RWPE1 (cell line): ENCODE results near the gene CTIF.

Source experiments
- CTCF ChIA-PET: fragments of 350-600 bp; sonication (Branson Sonifier 250); formaldehyde crosslinking; extraction: SDS; loops from one replicate; lab custom pipeline; 2021; lab: Yijun Ruan, JAX
- POLR2A ChIA-PET: fragments of 400-600 bp; formaldehyde crosslinking; extraction: SDS; loops from one replicate; lab custom pipeline; 2020; ENCODE audit warnings: antibody characterized with exemption; ENCODE audit not compliant: low non-redundant PET; lab: Yijun Ruan, JAX
- DNase-seq: peaks from one replicate; pipeline ENCODE4 v3.0.0; 2012; ENCODE audit warnings: low spot score
- H3K27ac ChIP-seq: fragments of 450-650 bp; 2 replicates; pipeline ENCODE4 v1.5.1; 2017
- TF ChIP-seq, protein P1 (sequence below): fragments of 450-650 bp; conservative IDR thresholded peaks from 2 replicates; pipeline ENCODE4 v1.5.1; 2017; ENCODE audit warnings: low read depth, mild to moderate bottlenecking

Gene CTIF

DNA sequence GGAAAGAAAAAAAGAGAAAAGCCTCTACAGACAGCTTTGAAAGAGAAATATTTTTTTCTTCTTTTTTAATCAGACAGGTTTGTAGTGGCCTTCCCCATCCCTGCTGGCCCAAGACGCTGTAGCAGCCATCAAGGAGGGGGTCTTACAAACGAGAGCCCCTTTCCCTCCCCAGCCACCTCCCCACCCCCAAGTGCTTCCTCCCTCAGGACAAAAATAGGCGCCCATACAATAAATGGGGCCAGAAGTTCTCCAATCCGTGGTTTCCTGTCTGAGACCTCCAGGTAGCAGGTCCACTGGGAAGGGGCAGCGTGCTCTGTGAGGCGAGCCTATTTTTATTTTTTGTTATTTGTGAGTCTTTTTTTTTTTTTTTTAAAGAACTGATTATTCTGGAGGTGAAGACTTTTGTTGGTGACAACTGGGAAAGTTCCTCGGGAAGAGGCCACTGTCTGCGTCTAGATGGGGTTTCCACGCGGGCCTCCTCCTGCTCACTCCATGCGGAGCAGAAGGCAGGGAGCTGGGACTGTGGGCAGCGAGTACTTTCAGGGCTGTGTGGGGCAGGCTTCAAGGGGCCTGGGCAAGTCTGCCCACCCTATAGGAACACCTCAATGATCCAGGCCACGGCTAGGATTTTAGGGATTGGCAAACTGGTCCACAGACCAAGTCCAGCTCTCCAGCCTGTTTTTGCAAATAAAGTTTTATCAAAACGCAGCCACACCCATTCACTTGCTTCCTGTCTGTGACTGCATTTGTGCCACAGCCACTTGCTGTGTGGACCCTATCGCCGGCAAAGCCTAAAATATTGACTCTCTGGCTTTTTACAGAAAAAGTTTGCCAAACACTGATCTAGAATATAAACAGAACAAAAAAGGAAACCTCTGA is 139.6 kb downstream of the CTIF start:
- TF ChIP-seq, protein P1, sequence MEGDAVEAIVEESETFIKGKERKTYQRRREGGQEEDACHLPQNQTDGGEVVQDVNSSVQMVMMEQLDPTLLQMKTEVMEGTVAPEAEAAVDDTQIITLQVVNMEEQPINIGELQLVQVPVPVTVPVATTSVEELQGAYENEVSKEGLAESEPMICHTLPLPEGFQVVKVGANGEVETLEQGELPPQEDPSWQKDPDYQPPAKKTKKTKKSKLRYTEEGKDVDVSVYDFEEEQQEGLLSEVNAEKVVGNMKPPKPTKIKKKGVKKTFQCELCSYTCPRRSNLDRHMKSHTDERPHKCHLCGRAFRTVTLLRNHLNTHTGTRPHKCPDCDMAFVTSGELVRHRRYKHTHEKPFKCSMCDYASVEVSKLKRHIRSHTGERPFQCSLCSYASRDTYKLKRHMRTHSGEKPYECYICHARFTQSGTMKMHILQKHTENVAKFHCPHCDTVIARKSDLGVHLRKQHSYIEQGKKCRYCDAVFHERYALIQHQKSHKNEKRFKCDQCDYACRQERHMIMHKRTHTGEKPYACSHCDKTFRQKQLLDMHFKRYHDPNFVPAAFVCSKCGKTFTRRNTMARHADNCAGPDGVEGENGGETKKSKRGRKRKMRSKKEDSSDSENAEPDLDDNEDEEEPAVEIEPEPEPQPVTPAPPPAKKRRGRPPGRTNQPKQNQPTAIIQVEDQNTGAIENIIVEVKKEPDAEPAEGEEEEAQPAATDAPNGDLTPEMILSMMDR = no peak
- ChIA-PET POLR2A (no interaction called here), CTCF (interaction anchor here (0.6 to 0.8 kb wide), 2 partner anchors 100 to 1939 kb away, joined by 3 to 4 read pairs; no protein-coding TSS in a partner anchor)
- DNase-seq = no peak
- H3K27ac ChIP-seq = no peak overlapping the region

DNA sequence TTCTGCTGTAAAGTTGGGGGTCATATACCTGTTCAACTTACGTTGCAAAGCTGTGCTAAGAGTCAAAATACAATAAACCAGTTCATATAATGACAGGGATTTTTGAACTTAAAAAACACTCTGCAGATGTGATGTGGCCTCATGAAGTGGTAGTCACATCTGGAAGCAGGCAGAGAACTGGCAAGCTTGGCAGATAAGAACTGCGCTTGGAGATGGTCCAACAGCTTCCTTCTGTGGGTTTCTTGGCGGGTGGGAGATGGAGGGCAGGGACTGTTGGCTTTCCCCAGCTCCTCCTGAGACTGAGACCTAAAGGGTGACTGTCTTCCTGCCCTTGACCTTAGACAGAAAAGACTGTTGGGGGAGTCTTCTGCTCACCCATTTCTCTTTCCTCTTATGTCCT is 140.4 kb downstream of the CTIF start:
- POLR2A ChIA-PET = no interaction called here
- TF ChIP-seq, protein P1 = no peak
- H3K27ac ChIP-seq = no peak overlapping the region
- CTCF ChIA-PET = interaction anchor here (0.5 to 0.6 kb wide), 2 partner anchors 100 to 203 kb away, joined by 3 to 8 read pairs; no protein-coding TSS in a partner anchor
- DNase-seq = no peak

DNA sequence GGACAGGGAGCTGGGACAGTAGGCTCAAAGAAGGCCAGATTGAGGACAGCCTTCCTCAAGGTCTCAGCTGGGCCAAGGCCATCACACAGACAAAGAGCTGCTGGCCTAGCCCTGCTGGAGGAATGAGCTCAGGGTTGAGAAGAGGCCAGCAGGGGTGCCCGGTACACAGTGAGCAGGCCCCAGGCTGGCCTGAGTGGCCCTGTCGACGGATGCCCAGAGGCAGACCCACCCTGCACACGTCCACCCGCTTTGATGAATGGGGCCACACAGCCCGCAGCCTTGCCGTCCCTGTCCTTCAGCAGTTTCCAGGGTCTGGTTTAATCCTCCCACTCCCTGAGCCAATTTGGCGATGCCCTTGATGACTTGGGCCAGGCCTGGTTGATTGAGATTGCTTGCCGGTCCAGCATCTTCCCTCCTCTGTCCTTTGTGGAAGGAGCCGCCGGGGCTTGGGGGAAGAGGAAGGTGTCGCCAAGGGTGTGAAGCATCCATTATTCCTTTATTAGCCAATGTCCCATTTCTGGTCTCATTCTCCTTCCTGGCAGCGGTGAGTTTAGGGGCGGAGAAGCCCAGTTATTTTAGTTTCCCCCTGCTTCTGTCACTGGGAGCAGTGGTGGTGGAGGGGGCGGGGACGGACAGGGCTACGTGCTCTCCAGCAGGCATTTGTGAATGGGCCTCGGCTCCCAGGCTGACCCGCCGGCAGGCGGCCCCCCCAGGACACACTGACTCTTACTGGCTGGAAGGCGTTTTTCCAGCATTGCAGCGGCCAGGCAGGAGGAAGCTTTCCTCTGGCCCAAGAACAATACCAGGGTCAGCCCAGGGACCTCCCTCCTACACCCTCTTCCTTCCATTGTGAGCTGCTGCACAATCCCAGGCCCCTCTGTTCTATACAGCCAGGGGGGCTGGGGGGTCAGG is 141.8 kb downstream of the CTIF start:
- TF ChIP-seq, protein P1 = no peak
- H3K27ac ChIP-seq = no peak overlapping the region
- ChIA-PET POLR2A (no interaction called here), CTCF (interaction anchor here (0.6 kb wide), 1 partner anchor 718 kb away, joined by 3 read pairs; no protein-coding TSS in a partner anchor)
- no peak for DNase-seq

DNA sequence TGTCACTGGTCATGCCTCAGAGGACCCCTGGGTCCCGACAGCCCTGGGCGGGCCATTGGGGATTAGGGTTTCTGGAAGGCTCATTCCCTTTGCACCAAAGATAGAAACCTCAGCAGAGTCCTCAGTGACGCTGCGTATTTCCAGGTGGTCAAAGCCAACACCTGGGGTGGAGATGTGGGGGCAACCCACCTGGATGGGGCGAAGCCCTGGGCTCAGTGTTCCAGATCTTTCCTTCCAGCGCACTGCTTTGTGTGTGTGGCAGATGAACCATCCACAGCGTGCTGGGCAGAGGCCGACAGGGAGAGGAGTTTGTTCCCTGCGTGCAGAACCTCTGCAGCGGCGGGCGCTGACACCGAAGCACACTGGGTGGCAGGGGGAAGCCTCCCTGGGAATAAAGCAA is 143.9 kb downstream of the CTIF start:
- POLR2A ChIA-PET = no interaction called here
- CTCF ChIA-PET = no interaction called here
- DNase-seq = no peak
- H3K27ac ChIP-seq = no peak overlapping the region
- TF ChIP-seq, protein P1 = no peak

DNA sequence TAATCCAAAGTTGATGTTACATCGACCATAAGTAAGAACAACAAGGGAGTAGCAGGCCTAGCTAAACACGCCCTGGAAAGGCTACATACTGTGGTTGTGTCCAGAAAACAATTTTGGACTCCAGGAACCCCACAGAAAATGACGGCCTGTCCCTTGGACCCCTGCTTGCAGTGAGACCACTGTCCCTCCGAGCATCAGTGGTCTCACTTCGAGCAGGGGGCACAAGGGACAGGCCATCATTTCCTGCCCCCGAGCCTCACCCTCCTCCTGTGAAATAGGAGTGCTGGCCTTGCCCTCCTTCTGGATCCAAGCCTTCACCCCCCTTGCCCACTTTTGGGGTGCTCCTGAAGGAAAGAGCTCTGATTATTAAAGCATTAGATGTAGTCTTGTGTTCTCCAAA is 144.4 kb downstream of the CTIF start:
- TF ChIP-seq, protein P1 = no peak
- POLR2A ChIA-PET = no interaction called here
- no peak overlapping the region for H3K27ac ChIP-seq
- DNase-seq = no peak
- CTCF ChIA-PET = interaction anchor here (0.7 kb wide), 1 partner anchor 152 kb away, joined by 3 read pairs; no protein-coding TSS in a partner anchor

DNA sequence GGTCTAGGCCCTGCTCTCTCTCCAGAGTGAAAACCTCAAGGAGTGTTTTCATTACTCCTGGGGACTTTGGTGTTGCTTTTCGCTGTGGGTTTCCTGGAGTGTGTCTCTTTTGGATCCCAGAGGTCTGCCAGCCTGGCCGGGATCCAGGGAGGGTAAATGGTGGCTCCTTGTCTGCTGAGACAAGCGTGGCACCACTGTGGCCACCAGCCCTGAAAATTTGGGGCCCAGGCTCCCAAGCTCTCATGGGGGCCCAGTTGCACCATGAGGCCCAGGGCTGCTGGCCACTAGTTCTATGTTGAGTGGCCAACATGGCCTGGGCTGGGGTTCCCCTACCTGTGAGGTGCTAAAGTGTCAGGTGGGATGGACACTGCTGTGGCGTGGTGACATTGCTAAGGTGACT is 144.8 kb downstream of the CTIF start:
- ChIA-PET CTCF (interaction anchor here (0.7 kb wide), 1 partner anchor 152 kb away, joined by 3 read pairs; no protein-coding TSS in a partner anchor), POLR2A (no interaction called here)
- no peak for DNase-seq

More for the DNA sequence above, 144.8 kb downstream of the CTIF start:
- H3K27ac ChIP-seq = no peak overlapping the region
- TF ChIP-seq, protein P1 = no peak
